HepG2 (cell line): Measurements from ENCODE around the gene RBM19. TPM values are rescaled to one million over a fixed set of nuclear protein-coding genes. Genes with fewer than 3 reads are reported as not detected.

Experiments used
- ATAC-seq: fragments of 200-7000 bp; cut with Tn5 transposase; 3 replicates; pipeline ENCODE4 v1.9.1; 2020; ENCODE audit warnings: mild to moderate bottlenecking, moderate library complexity
- BruUV-seq: library from RNA; stranded (reverse); fragments of 400-500 nt; replicated peaks from 2 replicates; lab custom pipeline; 2021; lab: Mats Ljungman, UMichigan
- CTCF ChIA-PET: fragments of 300-600 bp; formaldehyde crosslinking; extraction: SDS; loops from one replicate; lab custom pipeline; 2021; ENCODE audit warnings: low total read pairs, inconsistent platforms, low intra/inter-chr PET ratio; lab: Yijun Ruan, JAX
- POLR2A ChIA-PET: fragments of 350-600 bp; sonication (Branson Sonifier 250); formaldehyde crosslinking; loops from one replicate; lab custom pipeline; 2020; ENCODE audit warnings: antibody characterized with exemption, inconsistent platforms; lab: Yijun Ruan, JAX
- DNase-seq: peaks from one replicate; pipeline ENCODE4 v3.0.0-alpha.2; 2015; ENCODE audit warnings: low spot score
- FAIRE-seq: peaks from 3 replicates; lab custom pipeline; 2011; peaks lifted over from hg19 to GRCh38; lab: Jason Lieb, UNC
- H2AFZ ChIP-seq: one replicate; pipeline ENCODE4 v1.6.1; 2011; ENCODE audit warnings: low read length, inconsistent platforms
- H3K27ac ChIP-seq: fragments of 300-600 bp; 3 replicates; pipeline ENCODE4 v1.8.0; 2011; ENCODE audit warnings: mixed run types, mild to moderate bottlenecking, mixed read lengths, low read length, inconsistent platforms; ENCODE audit not compliant: insufficient read depth; ENCODE audit errors: extremely low read length
- H3K27me3 ChIP-seq, 2 experiments: fragments of 200-600 bp in 1 of 2; 2 replicates in 1 of 2; 3 replicates in 1 of 2; pipeline versions ENCODE4 v1.6.0 to v1.8.0; 2011; ENCODE audit warnings: low read length in 2 of 2, mild to moderate bottlenecking in 2 of 2, moderate library complexity in 2 of 2, inconsistent platforms in 1 of 2; ENCODE audit not compliant: insufficient read depth in 2 of 2, control insufficient read depth in 1 of 2
- H3K36me3 ChIP-seq, 2 experiments: fragments of 200-600 bp in 1 of 2; replicated peaks in 1 of 2; 2 replicates in 1 of 2; 3 replicates in 1 of 2; pipeline versions ENCODE4 v1.5.1 to v1.8.0; 2011; ENCODE audit warnings: low read length in 2 of 2, inconsistent platforms in 1 of 2; ENCODE audit not compliant: insufficient read depth in 2 of 2, control insufficient read depth in 1 of 2
- H3K4me1 ChIP-seq: 2 replicates; pipeline ENCODE4 v1.5.1; 2012; ENCODE audit warnings: low read length, inconsistent platforms; ENCODE audit not compliant: insufficient read depth
- H3K4me2 ChIP-seq: 2 replicates; pipeline ENCODE4 v1.6.0; 2011; ENCODE audit warnings: low read depth, low read length, inconsistent platforms
- H3K4me3 ChIP-seq, 3 experiments: fragments of 200-600 bp in 1 of 3; sonication (generic), shearing (Covaris generic) in 1 of 3; replicated peaks in 1 of 3; 2 replicates each; pipeline ENCODE4 v1.5.1; 2011 to 2016; ENCODE audit warnings: low read length in 3 of 3, inconsistent platforms in 2 of 3, low read depth in 2 of 3, mild to moderate bottlenecking in 2 of 3, control low read depth in 1 of 3, mixed read lengths in 1 of 3; ENCODE audit not compliant: insufficient read depth in 1 of 3
- H3K79me2 ChIP-seq: one replicate; pipeline ENCODE4 v1.6.1; 2011; ENCODE audit warnings: low read length, inconsistent platforms; ENCODE audit not compliant: insufficient read depth
- H3K9ac ChIP-seq: 2 replicates; pipeline ENCODE4 v1.6.0; 2011; ENCODE audit warnings: mild to moderate bottlenecking, low read depth, low read length, inconsistent platforms; ENCODE audit not compliant: insufficient read depth
- H3K9me3 ChIP-seq: 2 replicates; pipeline ENCODE4 v1.5.1; 2012; ENCODE audit warnings: mild to moderate bottlenecking, low read length
- H4K20me1 ChIP-seq: 2 replicates; pipeline ENCODE4 v1.6.0; 2011; ENCODE audit warnings: inconsistent platforms, mild to moderate bottlenecking, low read length, moderate library complexity; ENCODE audit not compliant: insufficient read depth
- HNF4G ChIP-seq, 2 experiments: sonication (generic) in 1 of 2; formaldehyde crosslinking in 1 of 2; IDR thresholded peaks; 2 replicates each; pipeline versions ENCODE4 v1.4.0 to v1.6.1; 2011 to 2020; ENCODE audit warnings: borderline replicate concordance in 2 of 2, low read depth in 2 of 2, mild to moderate bottlenecking in 2 of 2, low read length in 1 of 2, missing genetic modification reagents in 1 of 2, moderate library complexity in 1 of 2
- KLF16 ChIP-seq, 2 experiments: sonication (generic) in 1 of 2; formaldehyde crosslinking in 1 of 2; IDR thresholded peaks; 2 replicates each; pipeline versions ENCODE4 v1.6.1 to v1.8.0; 2016 to 2023; ENCODE audit warnings: missing genetic modification reagents in 2 of 2, missing compliant biosample characterization in 1 of 2
- PAXIP1 ChIP-seq: sonication (generic); formaldehyde crosslinking; conservative IDR thresholded peaks from 2 replicates; pipeline ENCODE4 v1.4.0; 2020; ENCODE audit warnings: mild to moderate bottlenecking, missing genetic modification reagents, moderate library complexity
- SKIL ChIP-seq: sonication (generic); formaldehyde crosslinking; IDR thresholded peaks from 2 replicates; pipeline ENCODE4 v1.8.0; 2022; ENCODE audit warnings: missing genetic modification reagents, mild to moderate bottlenecking, moderate library complexity, borderline replicate concordance
- SUZ12 ChIP-seq: fragments of 150-350 bp; IDR thresholded peaks from 2 replicates; pipeline ENCODE4 v1.6.1; 2014; ENCODE audit warnings: low read depth, low read length
- ZNF296 ChIP-seq: sonication (generic); formaldehyde crosslinking; conservative IDR thresholded peaks from 2 replicates; pipeline ENCODE4 v1.5.0; 2020; ENCODE audit warnings: mild to moderate bottlenecking, missing genetic modification reagents
- ZNF557 ChIP-seq: sonication (generic); formaldehyde crosslinking; IDR thresholded peaks from 2 replicates; pipeline ENCODE4 v1.4.0; 2020; ENCODE audit warnings: missing genetic modification reagents
- ZNF704 ChIP-seq: sonication (generic); formaldehyde crosslinking; IDR thresholded peaks from 2 replicates; pipeline ENCODE4 v1.8.1; 2023; ENCODE audit warnings: mild to moderate bottlenecking, inconsistent platforms, moderate library complexity, missing genetic modification reagents, borderline replicate concordance
- ZNF780A ChIP-seq: sonication (generic); formaldehyde crosslinking; IDR thresholded peaks from 2 replicates; pipeline ENCODE4 v1.8.0; 2022; ENCODE audit warnings: mild to moderate bottlenecking, missing genetic modification reagents, moderate library complexity
- ZSCAN12 ChIP-seq: sonication (generic); formaldehyde crosslinking; IDR thresholded peaks from 2 replicates; pipeline ENCODE4 v1.9.0; 2021; ENCODE audit warnings: mild to moderate bottlenecking, missing genetic modification reagents
- WGBS: methylation state at CpG from one replicate; pipeline ENCODE4 v1.1.6; 2017; ENCODE audit warnings: low lambda C conversion rate; 5-methylcytosine and 5-hydroxymethylcytosine counted together
- in situ Hi-C: cut with HindIII; loops from 2 replicates; pipeline ENCODE4 v1.10.0; 2017; ENCODE audit warnings: low pct_unique_long_range_greater_than_20kb; ENCODE audit not compliant: extremely low pct_ligation_motif_present
- intact Hi-C: fragments of 100-400 bp; cut with micrococcal nuclease; formaldehyde crosslinking; loops from one replicate; pipeline ENCODE4 v1.10.0; 2022; ENCODE audit not compliant: unreplicated experiment
- polyA plus RNA-seq, 8 experiments: library from polyadenylated mRNA; depleted of rRNA in 3 of 8; stranded (reverse) in 7 of 8; unstranded in 1 of 8; fragments of >200 nt; fragmentation: Illumina TruSeq in 4 of 8; extraction: Trizol in 4 of 8; gene quantifications; 2 replicates each; pipeline versions ENCODE4 v1.2.1 to v1.2.3, GENCODE V29; 2011 to 2016; ENCODE audit warnings: low read depth in 4 of 8, missing spikeins in 1 of 8, mixed read lengths in 1 of 8; ENCODE audit not compliant: insufficient read depth in 1 of 8
- total RNA-seq, 5 experiments: library from RNA; depleted of rRNA; stranded (reverse); fragments of >200 nt; fragmentation: Illumina TruSeq; extraction: Trizol; gene quantifications; 2 replicates each; pipeline ENCODE4 v1.2.3, GENCODE V29; 2016; ENCODE audit warnings: low read depth in 1 of 5
- TF ChIP-seq, protein P1 (sequence below): sonication (generic); formaldehyde crosslinking; IDR thresholded peaks from 2 replicates; pipeline ENCODE4 v1.4.0; 2020; ENCODE audit warnings: mild to moderate bottlenecking, missing genetic modification reagents

The RBM19 gene
- total and polyA plus RNA-seq, 2 of the 13 experiments (the other 11 are each of a cell fraction or from before 2014, with no cell fraction given): 19.3 to 32.2 TPM

DNA sequence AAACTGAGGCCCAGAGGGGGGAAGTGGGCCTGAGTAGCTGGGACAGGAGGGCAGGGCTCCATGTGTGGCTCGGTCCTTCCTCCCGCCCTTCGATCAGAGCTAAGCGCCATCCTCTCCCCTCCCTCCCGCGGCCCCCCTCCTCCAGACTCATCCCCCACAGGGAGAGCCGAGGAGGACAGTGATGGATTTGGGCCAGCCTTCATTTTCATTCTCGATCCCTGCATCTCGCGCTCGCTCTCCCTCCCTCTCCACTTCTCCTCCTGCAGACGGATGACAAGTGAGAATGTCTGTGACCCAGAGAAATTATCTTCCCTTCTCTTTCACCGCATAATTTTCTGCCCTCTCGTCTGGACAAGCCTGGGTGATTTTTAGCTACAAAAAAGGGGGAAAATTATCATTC lies 183.3 kb downstream of the RBM19 start:
- no peaks in the 10 kb centered on the region for H3K79me2 ChIP-seq
- no peaks in the 10 kb centered on the region for H4K20me1 ChIP-seq
- no peaks in the 10 kb centered on the region for H3K36me3 ChIP-seq
- DNase-seq (no peak), FAIRE-seq (no peak), ATAC-seq (no peak)
- 64% methylated on average over 13 of the region's 14 CpGs for WGBS
- no peak overlapping the region for H3K4me3 ChIP-seq
- ChIA-PET CTCF (no interaction called here), POLR2A (interaction anchor here (2.0 to 2.7 kb wide), 3 partner anchors 9 to 25 kb away, joined by 5 to 14 read pairs (median 6); no protein-coding TSS in a partner anchor)
- H3K27ac ChIP-seq: no peak overlapping the region
- no peaks in the 10 kb centered on the region for H3K9me3 ChIP-seq
- no TSS peak for BruUV-seq
- no peak for TF ChIP-seq SKIL (CRISPR knock-in tag)
- TF ChIP-seq ZNF704 (CRISPR knock-in tag): no peak
- TF ChIP-seq ZNF780A: no peak
- TF ChIP-seq ZNF557: no peak
- no peak for TF ChIP-seq HNF4G (IDR thresholded peaks at IDR 0.05; ENCODE audit: borderline replicate concordance, low read depth, low read length)
- TF ChIP-seq HNF4G (CRISPR knock-in tag; IDR thresholded peaks at IDR 0.05; ENCODE audit: borderline replicate concordance, low read depth): no peak
- TF ChIP-seq, protein P1, sequence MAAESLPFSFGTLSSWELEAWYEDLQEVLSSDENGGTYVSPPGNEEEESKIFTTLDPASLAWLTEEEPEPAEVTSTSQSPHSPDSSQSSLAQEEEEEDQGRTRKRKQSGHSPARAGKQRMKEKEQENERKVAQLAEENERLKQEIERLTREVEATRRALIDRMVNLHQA (CRISPR knock-in tag): no peak
- TF ChIP-seq ZNF296 (CRISPR knock-in tag): no peak
- TF ChIP-seq ZSCAN12 (CRISPR knock-in tag): no peak
- no peak for TF ChIP-seq KLF16 (CRISPR knock-in tag; IDR thresholded peaks at IDR 0.05)
- TF ChIP-seq SUZ12: no peak
- TF ChIP-seq PAXIP1 (CRISPR knock-in tag): no peak
- no peaks in the 10 kb centered on the region; a peak in 1 of 5 replicates for H3K27me3 ChIP-seq
- H2AFZ ChIP-seq: no peak overlapping the region
- intact Hi-C loops (no loop called here), in situ Hi-C loops (no loop called here)
- H3K9ac ChIP-seq: no peak overlapping the region
- no peak overlapping the region for H3K4me2 ChIP-seq
- peaks cover 58% of the 10 kb centered on the region for H3K4me1 ChIP-seq
